GM23338 (cell line): Measurements from ENCODE around the gene GRAMD1A.
A peak's percentile ranks its signal among the peaks of the same experiment; 100 is the strongest.

Experiments used
- CREB1 ChIP-seq: fragments of 250-450 bp; sonication (Bioruptor Pico); IDR thresholded peaks from 2 replicates; pipeline ENCODE4 v1.5.0; 2020; ENCODE audit warnings: low read depth, mild to moderate bottlenecking, moderate library complexity
- EZH2 ChIP-seq: fragments of 200-600 bp; sonication (generic); IDR thresholded peaks from one replicate; pipeline ENCODE4 v1.8.0; 2017; ENCODE audit warnings: antibody characterized with exemption, mild to moderate bottlenecking, low read depth; ENCODE audit not compliant: unreplicated experiment
- EZH2phosphoT487 ChIP-seq: fragments of 200-600 bp; sonication (generic); IDR thresholded peaks from one replicate; pipeline ENCODE4 v1.8.1; 2018; ENCODE audit warnings: antibody characterized with exemption; ENCODE audit not compliant: unreplicated experiment
- JUNB ChIP-seq: IDR thresholded peaks from one replicate; pipeline ENCODE4 v1.6.1; 2016; ENCODE audit warnings: antibody characterized with exemption; ENCODE audit not compliant: unreplicated experiment
- NANOG ChIP-seq: IDR thresholded peaks from 2 replicates; pipeline ENCODE4 v1.6.1; 2016; ENCODE audit warnings: antibody characterized with exemption, borderline replicate concordance
- POLR2AphosphoS5 ChIP-seq: IDR thresholded peaks from 2 replicates; pipeline ENCODE4 v1.6.1; 2016; ENCODE audit warnings: antibody characterized with exemption, low read depth
- ZNF114 ChIP-seq: fragments of 250-450 bp; sonication (Bioruptor Pico); IDR thresholded peaks from 2 replicates; pipeline ENCODE4 v1.5.0; 2020; ENCODE audit warnings: mild to moderate bottlenecking, moderate library complexity
- ZNF331 ChIP-seq: fragments of 250-450 bp; sonication (Bioruptor Pico); IDR thresholded peaks from 2 replicates; pipeline ENCODE4 v1.5.0; 2020; ENCODE audit warnings: low read depth, mild to moderate bottlenecking, moderate library complexity
- TF ChIP-seq, protein P1 (sequence below), 2 experiments: fragments of 200-600 bp in 1 of 2; sonication (generic) in 1 of 2; conservative IDR thresholded peaks; 2 replicates each; pipeline versions ENCODE4 v1.5.1 to v1.6.1; 2016 to 2017; ENCODE audit warnings: antibody characterized with exemption in 2 of 2, low read depth in 2 of 2, mild to moderate bottlenecking in 2 of 2, moderate library complexity in 1 of 2
- TF ChIP-seq, protein P2 (sequence below): IDR thresholded peaks from one replicate; pipeline ENCODE4 v1.6.1; 2018; ENCODE audit warnings: antibody characterized with exemption; ENCODE audit not compliant: unreplicated experiment
- TF ChIP-seq, protein P3 (sequence below): IDR thresholded peaks from 2 replicates; pipeline ENCODE4 v1.6.1; 2016; ENCODE audit warnings: antibody characterized with exemption

DNA sequence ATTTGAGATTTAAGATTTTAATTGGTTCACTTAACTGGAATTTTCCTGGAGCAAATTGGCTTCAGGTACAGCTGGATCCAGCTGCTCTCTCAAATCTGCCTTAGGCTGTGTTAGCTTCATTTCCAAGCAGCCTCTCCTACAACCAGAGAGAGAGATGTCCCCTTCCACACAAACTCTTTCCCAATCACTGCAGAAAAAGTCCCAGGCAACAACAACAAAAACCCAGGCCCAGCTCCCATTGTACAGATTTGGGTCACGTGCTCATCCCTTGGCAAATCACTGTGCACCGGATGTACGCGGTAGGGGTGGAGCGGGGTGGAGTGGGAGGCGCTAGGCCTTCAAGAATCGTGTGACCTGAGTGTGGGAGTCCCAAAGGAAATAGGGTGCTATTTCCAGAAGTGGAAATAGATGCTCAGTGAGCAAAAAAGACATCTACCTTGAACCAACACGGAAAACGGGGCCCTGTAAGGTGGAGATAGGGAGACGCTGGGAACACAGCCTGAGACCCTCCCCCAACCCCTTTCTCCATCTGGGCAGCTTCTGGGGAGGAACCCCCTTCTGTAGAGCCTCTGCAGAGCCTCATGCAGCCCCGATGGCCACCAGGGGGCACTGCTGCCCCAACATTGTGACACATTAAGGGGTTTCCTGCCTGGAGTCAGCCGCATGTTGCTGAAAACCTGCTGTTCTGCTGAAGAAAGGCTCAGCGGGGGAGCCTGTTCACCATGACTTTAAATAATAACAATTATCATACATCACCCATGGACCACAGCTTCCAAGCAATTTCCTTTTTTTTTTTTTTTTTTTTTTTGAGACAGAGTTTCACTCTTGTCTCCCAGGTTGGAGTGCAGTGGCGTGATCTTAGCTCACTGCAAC lies 66.8 kb downstream of the GRAMD1A start:
- TF ChIP-seq, protein P1, sequence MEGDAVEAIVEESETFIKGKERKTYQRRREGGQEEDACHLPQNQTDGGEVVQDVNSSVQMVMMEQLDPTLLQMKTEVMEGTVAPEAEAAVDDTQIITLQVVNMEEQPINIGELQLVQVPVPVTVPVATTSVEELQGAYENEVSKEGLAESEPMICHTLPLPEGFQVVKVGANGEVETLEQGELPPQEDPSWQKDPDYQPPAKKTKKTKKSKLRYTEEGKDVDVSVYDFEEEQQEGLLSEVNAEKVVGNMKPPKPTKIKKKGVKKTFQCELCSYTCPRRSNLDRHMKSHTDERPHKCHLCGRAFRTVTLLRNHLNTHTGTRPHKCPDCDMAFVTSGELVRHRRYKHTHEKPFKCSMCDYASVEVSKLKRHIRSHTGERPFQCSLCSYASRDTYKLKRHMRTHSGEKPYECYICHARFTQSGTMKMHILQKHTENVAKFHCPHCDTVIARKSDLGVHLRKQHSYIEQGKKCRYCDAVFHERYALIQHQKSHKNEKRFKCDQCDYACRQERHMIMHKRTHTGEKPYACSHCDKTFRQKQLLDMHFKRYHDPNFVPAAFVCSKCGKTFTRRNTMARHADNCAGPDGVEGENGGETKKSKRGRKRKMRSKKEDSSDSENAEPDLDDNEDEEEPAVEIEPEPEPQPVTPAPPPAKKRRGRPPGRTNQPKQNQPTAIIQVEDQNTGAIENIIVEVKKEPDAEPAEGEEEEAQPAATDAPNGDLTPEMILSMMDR (conservative IDR thresholded peaks at IDR 0.05; ENCODE audit: low read depth in 2 of 2) = peak; percentile 96 to 99
- TF ChIP-seq JUNB = no peak
- no peak for TF ChIP-seq NANOG
- TF ChIP-seq EZH2 = no peak
- TF ChIP-seq EZH2phosphoT487 = no peak
- peak; percentile 43; the same call in 1 of the 2 replicates for TF ChIP-seq CREB1
- peak; percentile 27; the same call in 1 of the 2 replicates for TF ChIP-seq POLR2AphosphoS5
- TF ChIP-seq, protein P2, sequence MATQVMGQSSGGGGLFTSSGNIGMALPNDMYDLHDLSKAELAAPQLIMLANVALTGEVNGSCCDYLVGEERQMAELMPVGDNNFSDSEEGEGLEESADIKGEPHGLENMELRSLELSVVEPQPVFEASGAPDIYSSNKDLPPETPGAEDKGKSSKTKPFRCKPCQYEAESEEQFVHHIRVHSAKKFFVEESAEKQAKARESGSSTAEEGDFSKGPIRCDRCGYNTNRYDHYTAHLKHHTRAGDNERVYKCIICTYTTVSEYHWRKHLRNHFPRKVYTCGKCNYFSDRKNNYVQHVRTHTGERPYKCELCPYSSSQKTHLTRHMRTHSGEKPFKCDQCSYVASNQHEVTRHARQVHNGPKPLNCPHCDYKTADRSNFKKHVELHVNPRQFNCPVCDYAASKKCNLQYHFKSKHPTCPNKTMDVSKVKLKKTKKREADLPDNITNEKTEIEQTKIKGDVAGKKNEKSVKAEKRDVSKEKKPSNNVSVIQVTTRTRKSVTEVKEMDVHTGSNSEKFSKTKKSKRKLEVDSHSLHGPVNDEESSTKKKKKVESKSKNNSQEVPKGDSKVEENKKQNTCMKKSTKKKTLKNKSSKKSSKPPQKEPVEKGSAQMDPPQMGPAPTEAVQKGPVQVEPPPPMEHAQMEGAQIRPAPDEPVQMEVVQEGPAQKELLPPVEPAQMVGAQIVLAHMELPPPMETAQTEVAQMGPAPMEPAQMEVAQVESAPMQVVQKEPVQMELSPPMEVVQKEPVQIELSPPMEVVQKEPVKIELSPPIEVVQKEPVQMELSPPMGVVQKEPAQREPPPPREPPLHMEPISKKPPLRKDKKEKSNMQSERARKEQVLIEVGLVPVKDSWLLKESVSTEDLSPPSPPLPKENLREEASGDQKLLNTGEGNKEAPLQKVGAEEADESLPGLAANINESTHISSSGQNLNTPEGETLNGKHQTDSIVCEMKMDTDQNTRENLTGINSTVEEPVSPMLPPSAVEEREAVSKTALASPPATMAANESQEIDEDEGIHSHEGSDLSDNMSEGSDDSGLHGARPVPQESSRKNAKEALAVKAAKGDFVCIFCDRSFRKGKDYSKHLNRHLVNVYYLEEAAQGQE = no peak
- TF ChIP-seq ZNF114 (CRISPR knock-in tag) = 0 out of 2 replicates have a peak, but pooled peaks have one; percentile 30
- TF ChIP-seq, protein P3, sequence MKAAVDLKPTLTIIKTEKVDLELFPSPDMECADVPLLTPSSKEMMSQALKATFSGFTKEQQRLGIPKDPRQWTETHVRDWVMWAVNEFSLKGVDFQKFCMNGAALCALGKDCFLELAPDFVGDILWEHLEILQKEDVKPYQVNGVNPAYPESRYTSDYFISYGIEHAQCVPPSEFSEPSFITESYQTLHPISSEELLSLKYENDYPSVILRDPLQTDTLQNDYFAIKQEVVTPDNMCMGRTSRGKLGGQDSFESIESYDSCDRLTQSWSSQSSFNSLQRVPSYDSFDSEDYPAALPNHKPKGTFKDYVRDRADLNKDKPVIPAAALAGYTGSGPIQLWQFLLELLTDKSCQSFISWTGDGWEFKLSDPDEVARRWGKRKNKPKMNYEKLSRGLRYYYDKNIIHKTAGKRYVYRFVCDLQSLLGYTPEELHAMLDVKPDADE = no peak
- peak; percentile 51 for TF ChIP-seq ZNF331 (CRISPR knock-in tag)
